Stimulated activated CD4-positive, alpha-beta T cell treated with anti-CD3 and anti-CD28 coated beads, Interleukin-12 subunit alpha, Interleukin-12 subunit beta, amount 100 ng/mL, for 24 hours (primary cell): Measurements from ENCODE around the gene PACSIN2.
"Not testable (repeated sequence)": the region's sequence is repeated elsewhere in the genome, so short reads cannot be mapped to it uniquely, and the experiment has no call there.

ENCODE experiments used
- DNase-seq, 2 experiments: peaks; one replicate each; pipeline ENCODE4 v3.0.0-alpha.2; 2020; ENCODE audit warnings: low read depth in 2 of 2

PACSIN2 gene

GRCh38 chr22:43014869-43015676 is at the start of gene PACSIN2:
Gene PACSIN2 (minus strand): TSS chr22:43015149. CDS start chr22:42912080, 103,069 bp downstream.
- peak; percentile 98 to 99 for DNase-seq

- peak; percentile 5 to 33 for DNase-seq
Measured at GRCh38 chr22:43060183-43060582, 45.2 kb upstream of the PACSIN2 start.

- no peak for DNase-seq
Measured at GRCh38 chr22:43057641-43058040, 42.7 kb upstream of the PACSIN2 start.

GRCh38 chr22:43053176-43053575 is 38.2 kb upstream of the PACSIN2 start:
- no peak for DNase-seq

GRCh38 chr22:43050995-43051394 is 36.0 kb upstream of the PACSIN2 start:
- DNase-seq = no peak

GRCh38 chr22:43047605-43048004 is 32.7 kb upstream of the PACSIN2 start:
- DNase-seq = no peak

- DNase-seq = no peak
Measured at GRCh38 chr22:43044290-43044712, 29.4 kb upstream of the PACSIN2 start.

GRCh38 chr22:43042101-43042780 is 27.3 kb upstream of the PACSIN2 start:
- no peak for DNase-seq

- no peak for DNase-seq
Measured at GRCh38 chr22:43039800-43040199, 24.9 kb upstream of the PACSIN2 start.

GRCh38 chr22:43038325-43038724 is 23.4 kb upstream of the PACSIN2 start:
- no peak for DNase-seq

GRCh38 chr22:43036282-43036829 is 21.4 kb upstream of the PACSIN2 start:
- DNase-seq = no peak

GRCh38 chr22:43035250-43035649 is 20.3 kb upstream of the PACSIN2 start:
- DNase-seq = no peak

- DNase-seq = no peak
Measured at GRCh38 chr22:43031617-43032016, 16.7 kb upstream of the PACSIN2 start.

GRCh38 chr22:43018615-43019014 is 3.7 kb upstream of the PACSIN2 start:
- no peak for DNase-seq

GRCh38 chr22:43017525-43018460 is 2.8 kb upstream of the PACSIN2 start:
- DNase-seq = no peak

- DNase-seq = not testable (repeated sequence)
Measured at GRCh38 chr22:43016150-43016549, 1.2 kb upstream of the PACSIN2 start.

GRCh38 chr22:43015677-43016042 is 711 bp upstream of the PACSIN2 start:
- no peak for DNase-seq

- DNase-seq = peak in 1 of 2 experiments; percentile 31
Measured at GRCh38 chr22:43014316-43014868, 557 bp downstream of the PACSIN2 start.

GRCh38 chr22:43013355-43014315 is 1.3 kb downstream of the PACSIN2 start:
- no peak for DNase-seq

GRCh38 chr22:43012390-43012789 is 2.6 kb downstream of the PACSIN2 start:
- no peak for DNase-seq
